ENCODE measurements around the gene AREL1. TPM values are rescaled to one million over a fixed set of nuclear protein-coding genes. Genes with fewer than 3 reads are reported as not detected.

Gene AREL1
- total and polyA plus RNA-seq, 3 donors from 2014 or later: 47.7 to 69.9 (median 58.8) TPM

DNA sequence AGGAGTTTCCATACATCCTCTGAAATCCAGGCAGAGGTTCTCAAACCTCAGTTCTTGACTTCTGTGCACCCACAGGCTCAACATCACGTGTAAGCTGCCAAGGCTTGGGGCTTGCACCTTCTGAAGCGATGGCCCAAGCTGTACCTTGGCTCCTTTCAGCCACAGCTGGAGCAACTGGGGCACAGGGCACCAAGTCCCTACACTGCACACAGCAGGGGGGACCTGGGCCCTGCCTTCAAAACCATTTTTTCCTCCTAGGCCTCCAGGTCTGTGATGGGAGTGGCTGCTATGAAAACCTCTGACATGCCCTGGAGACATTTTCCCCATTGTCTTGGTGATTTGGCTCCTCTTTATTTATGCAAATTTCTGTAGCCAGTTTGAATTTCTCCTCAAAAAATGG is 10.6 kb downstream of the AREL1 start:
- intact Hi-C loops (cut with DNase I; ENCODE audit: low total_unique reads): no loop called here
- Histone ChIP-seq H3K9me3 (no peaks in the 10 kb centered on the region), H3K4me1 (peaks cover 11% of the 10 kb centered on the region), H3K36me3 (ENCODE audit: low read depth, missing control alignments) (no peaks in the 10 kb centered on the region), H3K27ac (no peak overlapping the region), H3K4me3 (no peak overlapping the region), H3K27me3 (no peaks in the 10 kb centered on the region)
- DNase-seq: no peak
- TF ChIP-seq, protein P1, sequence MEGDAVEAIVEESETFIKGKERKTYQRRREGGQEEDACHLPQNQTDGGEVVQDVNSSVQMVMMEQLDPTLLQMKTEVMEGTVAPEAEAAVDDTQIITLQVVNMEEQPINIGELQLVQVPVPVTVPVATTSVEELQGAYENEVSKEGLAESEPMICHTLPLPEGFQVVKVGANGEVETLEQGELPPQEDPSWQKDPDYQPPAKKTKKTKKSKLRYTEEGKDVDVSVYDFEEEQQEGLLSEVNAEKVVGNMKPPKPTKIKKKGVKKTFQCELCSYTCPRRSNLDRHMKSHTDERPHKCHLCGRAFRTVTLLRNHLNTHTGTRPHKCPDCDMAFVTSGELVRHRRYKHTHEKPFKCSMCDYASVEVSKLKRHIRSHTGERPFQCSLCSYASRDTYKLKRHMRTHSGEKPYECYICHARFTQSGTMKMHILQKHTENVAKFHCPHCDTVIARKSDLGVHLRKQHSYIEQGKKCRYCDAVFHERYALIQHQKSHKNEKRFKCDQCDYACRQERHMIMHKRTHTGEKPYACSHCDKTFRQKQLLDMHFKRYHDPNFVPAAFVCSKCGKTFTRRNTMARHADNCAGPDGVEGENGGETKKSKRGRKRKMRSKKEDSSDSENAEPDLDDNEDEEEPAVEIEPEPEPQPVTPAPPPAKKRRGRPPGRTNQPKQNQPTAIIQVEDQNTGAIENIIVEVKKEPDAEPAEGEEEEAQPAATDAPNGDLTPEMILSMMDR (IDR thresholded peaks at IDR 0.05): no peak
- TF ChIP-seq POLR2A (IDR thresholded peaks at IDR 0.05): no peak
- WGBS, 2 donors: 83 to 94% methylated on average over 1 to 2 of the region's 2 CpGs

DNA sequence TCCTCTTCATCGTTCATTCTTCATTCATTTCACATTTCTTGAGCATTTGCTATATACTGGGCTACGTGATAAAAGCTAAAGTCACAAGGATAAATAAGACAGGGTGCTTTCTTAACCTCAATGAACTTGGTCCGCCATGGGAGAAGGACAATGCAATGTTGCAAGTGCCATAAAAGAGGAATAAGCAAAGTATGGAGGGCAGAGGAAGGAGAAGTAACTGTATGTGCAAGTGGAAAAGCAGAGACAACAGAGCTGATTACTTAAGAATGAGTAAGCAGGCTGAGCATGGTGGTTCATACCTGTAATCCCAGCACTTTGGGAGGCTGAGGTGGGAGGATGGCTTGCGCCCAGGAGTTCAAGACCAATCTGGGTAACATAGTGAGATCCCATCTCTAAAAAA is 14.4 kb downstream of the AREL1 start:
- Histone ChIP-seq H3K27me3 (no peaks in the 10 kb centered on the region), H3K4me3 (no peak overlapping the region), H3K36me3 (ENCODE audit: low read depth, missing control alignments) (no peaks in the 10 kb centered on the region), H3K4me1 (no peaks in the 10 kb centered on the region), H3K9me3 (no peaks in the 10 kb centered on the region), H3K27ac (no peak overlapping the region)
- DNase-seq: no peak
- 92% methylated on average over 4 of the region's 4 CpGs for WGBS, 2 donors
- intact Hi-C loops (cut with DNase I; ENCODE audit: low total_unique reads): no loop called here
- TF ChIP-seq, protein P1 (IDR thresholded peaks at IDR 0.05): no peak
- no peak for TF ChIP-seq POLR2A (IDR thresholded peaks at IDR 0.05)

DNA sequence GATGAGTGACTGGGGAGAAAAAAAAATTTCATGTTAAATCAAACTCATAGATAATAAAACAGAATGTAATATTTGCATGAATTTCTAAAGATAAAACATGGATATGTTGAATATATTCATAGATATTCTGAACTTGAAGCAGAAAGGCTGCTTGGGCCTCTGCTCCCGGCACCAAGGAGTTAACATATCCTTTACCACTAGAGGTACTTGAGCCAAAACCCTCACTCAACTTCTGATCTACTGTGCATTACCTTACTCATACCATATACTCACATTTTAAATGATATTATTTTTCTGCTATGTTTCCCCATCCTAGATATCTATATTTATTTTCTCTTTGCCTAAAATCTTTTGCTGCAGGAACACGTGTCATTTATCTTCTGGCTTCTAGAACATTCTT is 14.9 kb downstream of the AREL1 start:
- H3K36me3 ChIP-seq (ENCODE audit: low read depth, missing control alignments): no peaks in the 10 kb centered on the region
- peaks cover under 1% of the 10 kb centered on the region for H3K4me1 ChIP-seq
- no peaks in the 10 kb centered on the region for H3K9me3 ChIP-seq
- intact Hi-C loops (cut with DNase I; ENCODE audit: low total_unique reads): no loop called here
- H3K27ac ChIP-seq: no peak overlapping the region
- DNase-seq: no peak
- TF ChIP-seq POLR2A (IDR thresholded peaks at IDR 0.05): no peak
- TF ChIP-seq, protein P1 (IDR thresholded peaks at IDR 0.05): no peak
- no peak overlapping the region for H3K4me3 ChIP-seq
- 78 to 87% methylated on average over 2 of the region's 2 CpGs for WGBS, 2 donors
- H3K27me3 ChIP-seq: no peaks in the 10 kb centered on the region

DNA sequence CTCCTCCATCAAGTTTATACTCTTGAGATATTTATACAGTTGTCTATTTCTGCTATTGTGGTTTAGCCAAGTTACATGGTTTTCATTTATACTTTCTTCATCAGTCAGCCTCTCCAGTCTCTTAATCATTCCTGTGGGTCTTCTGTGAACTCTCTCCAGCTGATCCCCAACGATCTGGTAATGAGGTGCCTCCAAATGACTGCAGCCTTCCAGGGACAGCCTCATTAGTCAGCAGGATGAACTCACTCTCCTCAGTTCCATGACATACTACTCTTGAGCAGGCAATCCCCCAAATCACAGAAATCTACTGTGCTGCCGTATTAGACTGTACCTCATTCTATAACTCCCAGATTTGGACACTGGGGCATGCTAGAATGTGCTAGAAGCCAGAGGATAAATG is 15.3 kb downstream of the AREL1 start:
- Histone ChIP-seq H3K4me1 (peaks cover 4% of the 10 kb centered on the region), H3K4me3 (no peak overlapping the region), H3K27me3 (no peaks in the 10 kb centered on the region), H3K27ac (no peak overlapping the region), H3K9me3 (no peaks in the 10 kb centered on the region), H3K36me3 (ENCODE audit: low read depth, missing control alignments) (no peaks in the 10 kb centered on the region)
- intact Hi-C loops (cut with DNase I; ENCODE audit: low total_unique reads): no loop called here
- DNase-seq: no peak
- 72 to 81% methylated on average over 2 of the region's 2 CpGs for WGBS, 2 donors
- TF ChIP-seq POLR2A (IDR thresholded peaks at IDR 0.05): no peak

DNA sequence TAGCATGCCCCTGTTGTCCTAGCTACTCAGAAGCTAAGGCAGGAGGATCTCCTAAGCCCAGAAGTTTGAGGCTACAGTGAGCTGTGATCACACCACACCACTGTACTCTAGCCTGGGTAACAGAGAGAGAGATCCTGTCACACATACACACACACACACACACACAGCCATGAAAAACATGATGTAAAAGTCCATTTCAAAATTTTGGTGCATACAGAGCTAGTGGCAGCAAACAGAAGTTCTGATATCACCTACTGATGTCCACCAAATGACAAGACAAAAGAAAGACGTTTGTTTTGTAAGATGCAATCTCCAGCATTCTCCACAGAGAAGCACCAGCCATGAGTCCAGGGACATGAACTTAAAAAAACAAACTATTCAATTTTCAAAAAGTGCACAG is 15.9 kb downstream of the AREL1 start:
- no peak overlapping the region for H3K27ac ChIP-seq
- H3K27me3 ChIP-seq: no peaks in the 10 kb centered on the region
- H3K9me3 ChIP-seq: no peaks in the 10 kb centered on the region
- DNase-seq: no peak
- TF ChIP-seq, protein P1 (IDR thresholded peaks at IDR 0.05): no peak
- TF ChIP-seq POLR2A (IDR thresholded peaks at IDR 0.05): no peak
- WGBS, 2 donors: 57 to 62% methylated on average over 1 of the region's 1 CpG
- intact Hi-C loops (cut with DNase I; ENCODE audit: low total_unique reads): no loop called here
- no peaks in the 10 kb centered on the region for H3K36me3 ChIP-seq (ENCODE audit: low read depth, missing control alignments)
- H3K4me3 ChIP-seq: no peak overlapping the region
- peaks cover 4% of the 10 kb centered on the region for H3K4me1 ChIP-seq

Data from testis (tissue), 3 donors.